Activated T-cell treated with anti-CD3 and anti-CD28 coated beads, Interleukin-2, amount 50 U/mL, for 48 hours (primary cell): ENCODE results near the gene MAP2K4.

Experiments
- DNase-seq, 2 experiments: peaks; one replicate each; pipeline ENCODE4 v3.0.0-alpha.2; 2020

MAP2K4 gene

GRCh38 chr17:12040478-12040877 lies 19.8 kb downstream of the MAP2K4 start:
- no peak for DNase-seq

DNA sequence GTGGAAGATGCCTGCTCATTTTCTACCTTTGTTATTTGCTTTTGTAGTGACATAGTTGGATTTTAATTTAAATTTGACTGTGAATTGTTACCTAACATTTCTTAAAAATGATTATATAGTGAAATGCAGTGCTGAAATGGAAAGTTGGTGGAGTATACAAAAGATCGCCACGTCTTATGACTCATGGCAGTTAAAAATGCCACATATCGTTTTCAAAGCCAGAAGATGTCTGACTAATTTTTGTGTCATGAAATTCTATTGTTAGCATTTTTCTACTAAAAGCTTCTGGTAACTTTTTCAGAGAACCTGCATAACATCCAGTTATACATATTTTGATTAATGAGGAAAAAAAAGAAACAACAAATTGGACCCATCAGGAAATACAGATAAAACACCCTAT lies 20.6 kb downstream of the MAP2K4 start:
- DNase-seq, result no peak

- no peak for DNase-seq
Measured at GRCh38 chr17:12043702-12044101, 23.0 kb downstream of the MAP2K4 start.

- no peak for DNase-seq
Measured at GRCh38 chr17:12046786-12047185, 26.1 kb downstream of the MAP2K4 start.

DNA sequence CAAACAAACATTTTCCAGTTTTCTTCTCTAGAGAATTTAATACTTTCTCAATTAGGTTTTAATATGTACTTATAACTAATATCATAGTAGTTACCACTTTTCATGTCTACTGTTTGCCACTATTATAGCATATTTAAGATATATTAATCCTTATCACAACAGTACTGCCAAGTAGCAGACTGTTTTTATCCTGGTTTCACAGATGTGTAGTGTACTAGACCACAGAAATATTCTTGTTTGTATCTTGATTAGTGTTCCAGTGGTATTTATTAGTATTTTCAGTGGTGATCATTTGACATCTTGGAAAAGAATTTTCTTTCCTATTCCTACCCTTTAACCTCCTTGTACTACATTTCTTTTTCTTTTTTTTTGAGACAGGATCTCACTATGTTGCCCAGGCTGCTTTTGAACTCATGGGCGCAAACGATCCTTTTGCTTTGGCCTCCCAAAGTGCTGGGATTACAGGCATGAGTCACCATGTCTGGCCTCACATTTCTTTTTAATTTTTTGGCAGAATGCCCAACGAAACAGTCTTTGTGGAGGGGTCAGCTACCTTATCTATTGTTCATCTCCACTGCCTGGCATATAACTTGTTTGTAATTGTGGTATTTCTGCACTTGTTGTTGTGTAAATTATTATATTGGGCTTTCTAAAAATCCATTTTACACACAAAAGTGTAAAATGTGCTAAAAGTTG lies 27.2 kb downstream of the MAP2K4 start:
- DNase-seq, result no peak

GRCh38 chr17:12048843-12049473 lies 28.3 kb downstream of the MAP2K4 start:
- no peak for DNase-seq

- DNase-seq, result no peak
Measured at GRCh38 chr17:12050646-12051225, 30.1 kb downstream of the MAP2K4 start.

DNA sequence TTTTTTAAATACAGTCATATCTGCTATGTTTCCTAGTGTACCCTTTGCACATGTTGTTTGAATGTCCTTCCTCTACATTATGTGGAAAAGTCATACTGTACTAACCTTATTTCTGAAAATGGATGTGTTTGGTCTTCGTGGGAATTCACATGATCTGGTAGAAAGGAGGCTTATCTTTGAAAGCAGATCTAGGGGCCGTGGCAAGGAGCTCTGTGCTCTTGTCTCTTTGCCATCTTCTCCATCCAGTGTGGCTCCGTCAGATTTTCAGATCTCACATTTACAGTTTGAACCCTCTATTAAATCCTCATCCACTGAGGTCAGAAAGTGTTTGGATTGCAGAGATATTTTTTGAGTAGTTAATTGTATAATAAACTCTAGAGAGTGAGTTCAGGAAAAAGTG lies 32.9 kb downstream of the MAP2K4 start:
- DNase-seq, result no peak

GRCh38 chr17:12055889-12056288 lies 35.2 kb downstream of the MAP2K4 start:
- no peak for DNase-seq

DNA sequence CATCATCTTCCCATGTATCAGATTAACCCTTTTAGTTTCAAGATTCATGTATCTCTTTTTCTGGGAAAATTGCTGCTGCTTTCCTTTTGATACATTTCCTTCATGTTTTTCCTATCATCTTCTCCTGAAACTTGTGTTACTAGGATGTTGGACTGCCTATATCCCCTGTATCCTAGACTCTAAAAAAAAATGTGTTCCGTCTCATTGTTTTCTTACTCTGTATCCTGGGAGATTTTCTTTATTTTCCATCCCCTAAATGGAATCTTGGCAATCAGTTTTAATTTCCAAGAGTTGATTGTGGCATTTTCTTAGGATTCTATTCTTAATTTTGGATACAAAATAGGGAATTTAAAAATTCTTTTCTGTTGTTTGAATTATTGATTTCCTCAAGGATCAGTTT lies 36.8 kb downstream of the MAP2K4 start:
- no peak for DNase-seq

- DNase-seq, result no peak
Measured at GRCh38 chr17:12058535-12058934, 37.9 kb downstream of the MAP2K4 start.

DNA sequence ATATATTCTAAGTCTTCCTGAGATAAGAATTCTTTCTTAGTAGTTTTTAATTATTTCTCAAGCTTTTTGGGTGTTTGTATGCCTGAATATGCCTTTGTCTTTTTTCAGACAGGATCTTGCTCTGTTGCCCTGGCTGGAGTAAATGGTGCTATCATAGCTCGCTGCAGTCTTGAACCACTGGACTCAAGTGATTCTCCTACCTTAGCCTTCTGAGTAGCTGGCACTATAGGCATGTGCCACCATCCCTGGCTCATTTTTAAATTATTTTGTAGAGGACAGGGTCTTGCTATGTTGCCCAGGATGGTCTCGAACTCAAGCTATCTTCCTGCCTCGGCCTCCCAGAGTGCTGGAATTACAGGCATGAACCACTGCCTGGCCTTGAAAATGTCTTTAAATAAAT lies 41.6 kb downstream of the MAP2K4 start:
- no peak for DNase-seq

GRCh38 chr17:12064395-12064794 lies 43.7 kb downstream of the MAP2K4 start:
- DNase-seq, result no peak

GRCh38 chr17:12067485-12067884 lies 46.8 kb downstream of the MAP2K4 start:
- DNase-seq, result no peak

GRCh38 chr17:12068946-12069345 lies 48.3 kb downstream of the MAP2K4 start:
- DNase-seq, result no peak

DNA sequence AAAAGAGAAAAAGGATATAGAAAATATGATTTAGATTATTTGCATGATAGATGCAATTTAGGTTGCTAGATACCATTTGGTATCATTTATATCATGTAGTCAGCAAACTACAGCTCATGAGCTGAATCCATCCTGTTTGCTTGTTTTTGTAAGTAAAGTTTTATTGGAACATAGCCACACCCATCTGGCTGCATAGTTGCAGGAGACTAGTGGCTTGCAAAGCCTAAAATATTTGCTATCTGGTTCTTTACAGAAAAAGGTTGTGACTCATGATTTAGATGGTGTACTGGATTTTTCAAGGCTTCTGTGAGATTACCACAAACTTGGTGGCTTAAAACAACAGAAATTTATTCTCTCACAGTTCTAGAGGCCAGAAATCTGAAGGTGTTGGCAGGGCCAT lies 49.9 kb downstream of the MAP2K4 start:
- no peak for DNase-seq

- DNase-seq, result no peak
Measured at GRCh38 chr17:12074346-12074745, 53.7 kb downstream of the MAP2K4 start.

DNA sequence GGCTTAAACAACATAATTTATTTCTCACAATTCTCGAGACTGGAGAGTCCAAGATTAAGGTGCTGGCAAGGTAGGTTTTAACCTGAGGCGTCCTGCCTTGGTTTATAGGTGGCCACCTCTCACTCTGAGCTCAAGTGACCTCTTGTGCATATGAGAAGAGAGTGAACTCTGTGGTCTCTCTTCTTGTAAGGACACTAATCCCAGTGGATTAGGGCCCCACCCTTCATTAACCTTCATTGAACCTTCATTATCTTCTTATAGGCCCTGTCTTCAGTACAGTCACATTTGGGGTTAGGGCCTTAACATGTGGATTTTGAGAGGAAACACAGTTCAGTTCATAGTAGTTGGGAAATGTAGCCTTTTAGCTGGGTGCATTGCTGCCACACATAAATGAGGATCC lies 57.1 kb downstream of the MAP2K4 start:
- DNase-seq, result no peak

GRCh38 chr17:12078791-12079190 lies 58.1 kb downstream of the MAP2K4 start:
- no peak for DNase-seq

DNA sequence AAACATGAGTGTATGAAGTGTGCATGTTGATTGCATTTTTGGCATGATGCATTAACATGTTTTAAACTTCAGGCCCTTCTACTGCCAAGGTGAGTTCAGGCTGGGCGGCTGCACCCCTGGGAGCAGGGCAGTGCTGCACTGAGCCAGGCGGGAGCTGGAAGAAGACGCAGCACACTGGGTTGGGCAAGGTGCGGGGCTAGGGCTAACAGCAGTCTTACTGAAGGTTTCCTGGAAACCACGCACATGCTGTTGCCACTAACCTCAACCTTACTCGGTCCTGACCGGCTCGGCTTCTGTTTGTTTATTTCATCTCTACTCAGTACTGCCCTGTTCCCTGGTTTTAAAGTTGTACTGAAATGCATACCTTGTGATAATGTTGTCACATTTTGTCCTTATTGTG lies 61.0 kb downstream of the MAP2K4 start:
- no peak for DNase-seq

DNA sequence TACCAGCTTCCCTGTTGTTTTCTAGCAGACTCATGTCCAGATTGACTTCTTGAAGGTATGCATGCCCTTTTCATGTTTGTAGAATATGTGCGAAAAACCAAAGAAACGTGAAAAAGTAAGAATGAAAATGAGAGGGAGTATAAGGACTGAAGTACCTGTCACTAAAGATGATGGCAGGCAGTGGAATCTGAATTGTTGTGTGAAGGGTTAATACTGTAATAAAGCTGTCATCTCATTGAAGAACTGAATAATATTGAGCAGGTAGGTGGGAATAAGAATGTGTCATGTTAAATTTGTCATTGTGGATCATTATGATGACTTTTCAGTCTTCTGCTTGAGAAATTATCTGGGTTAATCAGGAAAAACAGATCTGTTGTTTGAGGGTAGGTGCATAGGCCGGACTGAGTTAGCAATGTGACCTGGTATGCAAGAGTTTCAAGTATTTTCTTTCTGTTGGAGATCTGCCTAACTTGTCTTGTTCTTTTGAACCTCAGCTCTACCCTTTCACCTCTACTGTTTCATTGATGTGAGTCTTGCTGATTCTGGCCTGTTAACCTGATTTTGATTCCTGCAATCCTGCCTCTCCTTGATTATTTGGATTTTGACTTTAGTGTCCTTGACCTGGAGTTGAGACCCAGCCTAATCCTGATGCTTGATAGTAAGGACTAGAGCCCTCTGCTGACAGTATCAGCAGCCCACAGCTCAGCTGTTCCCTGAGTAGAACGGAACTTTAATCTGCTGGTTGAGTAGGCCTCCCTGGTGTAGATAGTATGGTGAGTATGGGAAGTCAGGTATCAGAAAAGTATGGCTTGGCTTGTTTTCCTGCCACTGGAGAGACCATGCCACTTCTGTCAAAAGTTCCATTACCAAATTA lies 64.6 kb downstream of the MAP2K4 start:
- no peak for DNase-seq

- no peak for DNase-seq
Measured at GRCh38 chr17:12088035-12088434, 67.4 kb downstream of the MAP2K4 start.

GRCh38 chr17:12089809-12090384 lies 69.2 kb downstream of the MAP2K4 start:
- DNase-seq, result no peak
